GM12891 (cell line): ENCODE results near the gene ASGR1.
"Not testable (repeated sequence)": the region's sequence is repeated elsewhere in the genome, so short reads cannot be mapped to it uniquely, and the experiment has no call there.

ENCODE experiments used
- DNase-seq: peaks from one replicate; pipeline ENCODE4 v3.0.0; 2011; ENCODE audit warnings: low spot score; ENCODE audit not compliant: insufficient read length
- FAIRE-seq: peaks from 2 replicates; lab custom pipeline; 2011; peaks lifted over from hg19 to GRCh38; lab: Jason Lieb, UNC
- PAX5 ChIP-seq: IDR thresholded peaks from 2 replicates; pipeline ENCODE4 v1.6.1; 2011; ENCODE audit warnings: low read length, moderate library complexity, mild to moderate bottlenecking; ENCODE audit not compliant: insufficient read depth, severe bottlenecking
- POLR2A ChIP-seq: IDR thresholded peaks from 2 replicates; pipeline ENCODE4 v1.6.1; 2011; ENCODE audit warnings: low read depth, low read length, control low read depth
- POLR2AphosphoS5 ChIP-seq: IDR thresholded peaks from 2 replicates; pipeline ENCODE4 v1.6.1; 2011; ENCODE audit warnings: low read depth, low read length, control low read depth
- POU2F2 ChIP-seq: IDR thresholded peaks from 2 replicates; pipeline ENCODE4 v1.6.1; 2011; ENCODE audit warnings: low read depth, mild to moderate bottlenecking, control low read depth, low read length, moderate library complexity
- SPI1 ChIP-seq: IDR thresholded peaks from 2 replicates; pipeline ENCODE4 v1.6.1; 2011; ENCODE audit warnings: low read depth, low read length, control low read depth
- TAF1 ChIP-seq: IDR thresholded peaks from 2 replicates; pipeline ENCODE4 v1.6.1; 2011; ENCODE audit warnings: low read depth, low read length, control low read depth

Gene ASGR1

GRCh38 chr17:7186241-7186640 lies 7.1 kb upstream of the ASGR1 start:
- no peak for TF ChIP-seq POU2F2
- FAIRE-seq (no peak), DNase-seq (no peak)

GRCh38 chr17:7184647-7185046 lies 5.5 kb upstream of the ASGR1 start:
- DNase-seq (no peak), FAIRE-seq (no peak)
- TF ChIP-seq POU2F2 (no peak), POLR2A (no peak), POLR2AphosphoS5 (no peak), TAF1 (no peak), PAX5 (no peak), SPI1 (no peak)

GRCh38 chr17:7184091-7184488 lies 4.9 kb upstream of the ASGR1 start:
- DNase-seq (no peak), FAIRE-seq (no peak)
- TF ChIP-seq TAF1 = no peak
- TF ChIP-seq POLR2AphosphoS5 = no peak
- no peak for TF ChIP-seq PAX5
- TF ChIP-seq POU2F2 = no peak
- no peak for TF ChIP-seq SPI1
- no peak for TF ChIP-seq POLR2A

- TF ChIP-seq POU2F2 (no peak), SPI1 (no peak), POLR2AphosphoS5 (no peak), POLR2A (no peak), TAF1 (no peak), PAX5 (no peak)
- FAIRE-seq (no peak), DNase-seq (no peak)
Observed at GRCh38 chr17:7183433-7184090, 4.4 kb upstream of the ASGR1 start.

GRCh38 chr17:7182101-7182500 lies 2.9 kb upstream of the ASGR1 start:
- FAIRE-seq, DNase-seq: not testable (repeated sequence)

- DNase-seq (no peak), FAIRE-seq (no peak)
- TF ChIP-seq TAF1 (no peak), POU2F2 (no peak), SPI1 (no peak), PAX5 (no peak), POLR2AphosphoS5 (no peak), POLR2A (no peak)
Observed at GRCh38 chr17:7178973-7179316, 225 bp downstream of the ASGR1 start.

GRCh38 chr17:7177954-7178477 lies 1.2 kb downstream of the ASGR1 start:
- FAIRE-seq (no peak), DNase-seq (no peak)
- TF ChIP-seq PAX5 (no peak), POLR2A (no peak), POLR2AphosphoS5 (no peak), TAF1 (no peak), POU2F2 (no peak), SPI1 (no peak)

- TF ChIP-seq POLR2A = no peak
- no peak for TF ChIP-seq SPI1
- TF ChIP-seq PAX5 = no peak
- no peak for TF ChIP-seq POLR2AphosphoS5
- TF ChIP-seq TAF1 = no peak
- no peak for TF ChIP-seq POU2F2
- peak; percentile 51 for FAIRE-seq
Observed at GRCh38 chr17:7177191-7177953, 1.8 kb downstream of the ASGR1 start.

GRCh38 chr17:7176841-7177190 lies 2.4 kb downstream of the ASGR1 start:
- TF ChIP-seq POU2F2 = no peak
- no peak for TF ChIP-seq TAF1
- no peak for TF ChIP-seq PAX5
- TF ChIP-seq POLR2A = no peak
- TF ChIP-seq POLR2AphosphoS5 = no peak
- no peak for TF ChIP-seq SPI1
- FAIRE-seq (no peak), DNase-seq (no peak)

More at GRCh38 chr17:7177191-7177953, 1.8 kb downstream of the ASGR1 start:
- DNase-seq = peak; percentile 88

GRCh38 chr17:7176107-7176840 lies 2.9 kb downstream of the ASGR1 start:
- DNase-seq (no peak), FAIRE-seq (no peak)
- TF ChIP-seq TAF1 (no peak), POLR2AphosphoS5 (no peak), POU2F2 (no peak), POLR2A (no peak), SPI1 (no peak), PAX5 (no peak)
